Gastrocnemius medialis (tissue), 4 donors: ENCODE measurements around the gene ETV6.

Source experiments
- CTCF ChIP-seq, 5 experiments: fragments of 450-650 bp in 3 of 5; fragments of 200-600 bp in 2 of 5; sonication (generic) in 2 of 5; IDR thresholded peaks in 4 of 5; conservative IDR thresholded peaks in 1 of 5; 1 replicate in 4 of 5; 2 replicates in 1 of 5; pipeline ENCODE4 v1.5.1; 2016 to 2019; ENCODE audit warnings: antibody characterized with exemption in 5 of 5, mild to moderate bottlenecking in 3 of 5, moderate library complexity in 3 of 5
- POLR2A ChIP-seq, 2 donors: fragments of 450-650 bp; IDR thresholded peaks; one replicate each; pipeline ENCODE4 v1.6.1; 2017; ENCODE audit warnings: antibody characterized with exemption in 2 of 2, mild to moderate bottlenecking in 2 of 2, moderate library complexity in 2 of 2

- no peak for TF ChIP-seq CTCF (IDR thresholded peaks at IDR 0.05 in 4 of 5, conservative IDR thresholded peaks at IDR 0.05 in 1 of 5)
- no peak for TF ChIP-seq POLR2A (IDR thresholded peaks at IDR 0.05)
Observed at GRCh38 chr12:11905534-11905933, 256.1 kb downstream of the ETV6 start.
